IPS DF 6.9 (cell line): ENCODE measurements around the gene DDAH1.

ENCODE experiments used
- DNase-seq: peaks from one replicate; pipeline ENCODE4 v3.0.0-alpha.2; 2013; ENCODE audit warnings: low read depth, low spot score
- H3K27ac ChIP-seq: one replicate; pipeline ENCODE4 v1.5.1; 2013; ENCODE audit warnings: low read length, control low read depth
- H3K27me3 ChIP-seq: 2 replicates; pipeline ENCODE4 v1.6.1; 2013; ENCODE audit warnings: mild to moderate bottlenecking, low read length; ENCODE audit not compliant: control insufficient read depth, insufficient read depth
- H3K36me3 ChIP-seq: 2 replicates; pipeline ENCODE4 v1.6.1; 2013; ENCODE audit warnings: low read length; ENCODE audit not compliant: control insufficient read depth, insufficient read depth
- H3K4me1 ChIP-seq: 2 replicates; pipeline ENCODE4 v1.6.1; 2013; ENCODE audit warnings: low read length; ENCODE audit not compliant: control insufficient read depth, insufficient read depth
- H3K4me3 ChIP-seq: 2 replicates; pipeline ENCODE4 v1.5.1; 2013; ENCODE audit warnings: mild to moderate bottlenecking, low read length
- H3K9me3 ChIP-seq: 2 replicates; pipeline ENCODE4 v1.6.1; 2013; ENCODE audit warnings: low read length, inconsistent platforms; ENCODE audit not compliant: control insufficient read depth, insufficient read depth
- WGBS: extraction: QIAGEN DNeasy Blood & Tissue Kit; methylation state at CpG from one replicate; pipeline ENCODE4 v1.1.7; 2013; ENCODE audit warnings: mixed read lengths, missing lambda C conversion rate; ENCODE audit not compliant: insufficient read length, insufficient coverage; 5-methylcytosine and 5-hydroxymethylcytosine counted together

DDAH1 gene

DNA sequence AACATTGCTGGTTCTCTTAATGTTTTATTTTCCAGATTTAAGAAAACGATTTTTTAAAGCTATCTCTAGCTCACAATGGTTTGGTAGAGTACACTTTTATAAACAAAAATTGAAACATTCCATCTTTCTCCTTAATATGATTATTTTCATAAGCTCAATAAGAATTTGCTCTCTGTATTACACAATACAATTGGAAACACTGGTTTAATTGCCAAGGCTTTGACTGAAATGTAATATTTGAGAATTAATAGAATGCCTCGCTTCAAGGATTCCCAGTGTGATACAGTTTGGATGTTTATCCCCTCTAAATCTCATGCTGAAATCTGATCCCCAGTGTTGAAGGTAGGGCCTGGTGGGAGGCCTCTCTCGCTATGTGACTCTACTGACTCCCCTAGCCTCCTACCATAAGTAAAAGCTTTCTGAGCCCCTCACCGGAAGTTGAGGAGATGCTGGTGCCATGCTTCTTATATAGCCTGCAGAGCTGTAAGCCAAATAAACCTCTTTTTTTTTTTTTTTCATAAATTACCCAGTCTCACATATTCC, 67.4 kb downstream of the DDAH1 start:
- H3K36me3 ChIP-seq = no peaks in the 10 kb centered on the region
- no peaks in the 10 kb centered on the region for H3K27me3 ChIP-seq
- WGBS = no CpG with 5 or more reads among the region's 4 CpGs
- no peak overlapping the region for H3K27ac ChIP-seq
- H3K4me1 ChIP-seq = no peaks in the 10 kb centered on the region; the same call in 1 of the 2 replicates
- H3K9me3 ChIP-seq = no peaks in the 10 kb centered on the region
- H3K4me3 ChIP-seq = no peak overlapping the region
- DNase-seq = no peak

DNA sequence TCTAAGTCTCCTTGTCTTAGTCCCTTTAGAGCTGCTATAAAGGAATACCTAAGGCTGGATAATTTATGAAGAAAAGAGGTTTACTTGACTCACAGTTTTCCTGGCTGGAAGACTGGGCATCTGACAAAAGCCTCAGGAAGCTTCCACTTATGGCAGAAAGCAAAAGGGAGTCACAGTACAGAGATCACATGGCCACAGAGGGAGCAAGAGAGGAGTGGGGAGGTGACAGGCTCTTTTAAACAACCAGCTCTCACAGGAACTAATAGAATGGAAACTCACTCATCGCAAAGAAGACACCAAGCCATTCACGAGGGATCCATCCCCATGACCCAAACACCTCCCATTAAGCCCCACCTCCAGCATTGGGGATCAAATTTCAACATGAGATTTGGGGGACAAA, 68.8 kb downstream of the DDAH1 start:
- H3K4me1 ChIP-seq = no peaks in the 10 kb centered on the region; the same call in 1 of the 2 replicates
- no peak for DNase-seq
- H3K9me3 ChIP-seq = no peaks in the 10 kb centered on the region
- no peak overlapping the region for H3K27ac ChIP-seq
- H3K36me3 ChIP-seq = no peaks in the 10 kb centered on the region
- H3K27me3 ChIP-seq = no peaks in the 10 kb centered on the region
- WGBS = no CpG with 5 or more reads among the region's 2 CpGs
- H3K4me3 ChIP-seq = no peak overlapping the region

DNA sequence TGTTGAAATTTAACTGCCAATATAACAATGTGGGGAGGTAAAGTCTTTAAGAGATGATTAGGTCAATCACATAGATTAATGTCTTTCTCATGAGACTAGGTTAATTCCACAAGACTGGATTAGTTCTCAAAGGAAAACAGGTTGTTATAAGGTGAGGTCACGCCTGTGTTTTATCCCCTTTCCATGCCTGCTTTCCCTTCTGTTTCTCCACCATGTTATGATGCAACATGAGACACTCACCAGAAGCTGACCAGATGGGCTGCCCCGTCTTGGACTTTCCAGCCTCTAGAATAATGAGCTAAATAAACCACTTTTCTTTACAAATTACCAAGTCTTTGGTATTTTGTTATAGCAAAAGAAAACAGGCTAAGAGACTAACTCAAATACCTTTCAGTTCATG, 70.8 kb downstream of the DDAH1 start:
- H3K4me3 ChIP-seq = no peak overlapping the region
- no peaks in the 10 kb centered on the region; the same call in 1 of the 2 replicates for H3K4me1 ChIP-seq
- DNase-seq = no peak
- H3K27me3 ChIP-seq = no peaks in the 10 kb centered on the region
- no peaks in the 10 kb centered on the region for H3K9me3 ChIP-seq
- no peak overlapping the region for H3K27ac ChIP-seq
- no peaks in the 10 kb centered on the region for H3K36me3 ChIP-seq
- WGBS = no CpG with 5 or more reads among the region's 2 CpGs

DNA sequence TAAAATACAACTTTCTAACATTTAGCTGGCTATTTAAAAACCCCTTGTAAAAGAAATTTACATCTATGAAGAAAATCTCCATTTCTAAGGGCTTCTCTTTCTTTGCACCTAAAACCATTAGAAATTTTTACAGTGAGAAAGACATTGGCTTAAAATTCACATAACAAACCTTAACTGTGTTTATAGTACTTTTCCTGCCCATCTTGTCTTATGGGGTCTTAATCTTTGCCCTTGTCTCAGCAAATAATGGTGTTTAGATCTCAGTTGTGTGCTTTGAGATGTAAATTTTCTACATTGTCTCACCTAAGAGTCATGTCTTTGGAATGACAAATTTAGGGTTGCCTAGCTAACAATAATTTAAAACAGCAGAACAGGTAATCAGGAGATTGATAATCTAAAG, 71.5 kb downstream of the DDAH1 start:
- H3K27me3 ChIP-seq = no peaks in the 10 kb centered on the region
- H3K4me3 ChIP-seq = no peak overlapping the region
- DNase-seq = no peak
- H3K9me3 ChIP-seq = no peaks in the 10 kb centered on the region
- no peaks in the 10 kb centered on the region; the same call in 1 of the 2 replicates for H3K4me1 ChIP-seq
- H3K27ac ChIP-seq = no peak overlapping the region
- no peaks in the 10 kb centered on the region for H3K36me3 ChIP-seq

DNA sequence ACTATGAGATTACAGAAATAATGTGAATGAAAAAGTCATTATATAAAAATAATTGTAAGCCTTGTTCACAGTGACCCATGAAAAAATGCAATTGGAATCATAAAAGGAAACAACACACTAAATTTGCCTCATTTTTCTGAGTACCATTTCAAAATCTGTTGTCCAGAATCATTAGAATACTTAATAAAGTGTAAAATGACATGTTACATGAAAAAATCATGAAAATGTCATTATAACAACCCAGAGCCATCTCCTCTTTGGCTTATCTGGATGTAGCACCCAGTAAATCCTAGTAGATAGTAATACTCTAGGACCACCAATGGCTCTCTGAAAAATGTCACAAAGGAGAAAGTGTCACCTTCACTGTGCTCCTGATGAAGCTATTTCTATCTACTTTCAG, 76.5 kb downstream of the DDAH1 start:
- Histone ChIP-seq H3K4me1 (no peaks in the 10 kb centered on the region; the same call in 1 of the 2 replicates), H3K27ac (no peak overlapping the region), H3K4me3 (no peak overlapping the region), H3K9me3 (no peaks in the 10 kb centered on the region), H3K36me3 (no peaks in the 10 kb centered on the region), H3K27me3 (no peaks in the 10 kb centered on the region)
- DNase-seq = no peak

DNA sequence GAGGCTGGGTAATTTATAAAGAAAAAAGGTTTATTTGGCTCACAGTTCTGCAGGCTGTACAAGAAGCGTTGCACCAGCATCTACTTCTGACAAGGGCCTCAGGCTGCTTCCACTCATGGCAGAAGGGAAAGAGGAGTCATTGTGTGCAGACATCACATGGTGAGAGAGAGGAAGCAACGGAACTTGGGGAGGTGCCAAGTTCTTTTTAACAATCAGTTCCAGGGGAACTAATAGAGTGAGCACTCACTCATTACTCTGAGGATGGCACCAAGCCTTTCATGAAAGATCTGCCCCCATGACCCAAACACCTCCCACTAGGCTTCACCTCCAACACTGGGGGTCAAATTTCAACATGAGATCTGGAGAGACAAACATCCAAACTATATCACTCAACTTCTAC, 77.2 kb downstream of the DDAH1 start:
- no peak for DNase-seq
- H3K27ac ChIP-seq = no peak overlapping the region
- no peaks in the 10 kb centered on the region for H3K36me3 ChIP-seq
- H3K27me3 ChIP-seq = no peaks in the 10 kb centered on the region
- WGBS = no CpG with 5 or more reads among the region's 2 CpGs
- no peak overlapping the region for H3K4me3 ChIP-seq
- no peaks in the 10 kb centered on the region for H3K9me3 ChIP-seq
- H3K4me1 ChIP-seq = no peaks in the 10 kb centered on the region

DNA sequence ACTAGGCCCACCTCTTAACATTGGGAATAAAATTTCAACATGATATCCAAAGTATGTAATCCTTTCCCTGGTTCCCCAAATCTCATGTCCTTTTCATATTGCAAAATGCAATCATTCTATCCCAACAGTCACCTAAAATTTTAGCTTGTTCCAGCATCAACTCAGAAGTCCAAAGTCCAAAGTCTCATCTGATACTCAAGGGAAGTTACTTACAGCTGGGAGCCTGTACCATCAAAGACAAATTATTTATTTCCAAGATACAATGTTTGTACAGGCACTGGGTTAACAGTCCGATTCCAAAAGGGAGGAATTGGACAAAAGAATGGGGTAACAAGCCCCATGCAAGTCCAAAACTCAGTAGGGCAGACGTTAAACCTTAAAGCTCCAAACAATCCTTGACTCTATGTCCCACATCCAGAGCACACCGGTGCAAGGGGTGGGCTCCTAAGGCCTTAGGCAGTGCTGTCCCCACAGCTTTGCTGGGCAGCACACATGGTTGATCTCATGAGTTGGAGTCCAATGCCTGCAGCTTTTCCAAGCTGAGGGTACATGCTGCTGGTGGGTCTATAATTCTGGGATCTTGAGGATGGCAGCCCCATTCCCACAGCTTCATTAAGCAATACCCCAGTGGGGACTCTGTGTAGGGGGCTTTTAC, 78.8 kb downstream of the DDAH1 start:
- no peak overlapping the region for H3K27ac ChIP-seq
- no peak for DNase-seq
- H3K36me3 ChIP-seq = no peaks in the 10 kb centered on the region
- no CpG with 5 or more reads among the region's 3 CpGs for WGBS
- no peaks in the 10 kb centered on the region for H3K4me1 ChIP-seq
- H3K9me3 ChIP-seq = no peaks in the 10 kb centered on the region
- no peaks in the 10 kb centered on the region for H3K27me3 ChIP-seq
- no peak overlapping the region for H3K4me3 ChIP-seq

DNA sequence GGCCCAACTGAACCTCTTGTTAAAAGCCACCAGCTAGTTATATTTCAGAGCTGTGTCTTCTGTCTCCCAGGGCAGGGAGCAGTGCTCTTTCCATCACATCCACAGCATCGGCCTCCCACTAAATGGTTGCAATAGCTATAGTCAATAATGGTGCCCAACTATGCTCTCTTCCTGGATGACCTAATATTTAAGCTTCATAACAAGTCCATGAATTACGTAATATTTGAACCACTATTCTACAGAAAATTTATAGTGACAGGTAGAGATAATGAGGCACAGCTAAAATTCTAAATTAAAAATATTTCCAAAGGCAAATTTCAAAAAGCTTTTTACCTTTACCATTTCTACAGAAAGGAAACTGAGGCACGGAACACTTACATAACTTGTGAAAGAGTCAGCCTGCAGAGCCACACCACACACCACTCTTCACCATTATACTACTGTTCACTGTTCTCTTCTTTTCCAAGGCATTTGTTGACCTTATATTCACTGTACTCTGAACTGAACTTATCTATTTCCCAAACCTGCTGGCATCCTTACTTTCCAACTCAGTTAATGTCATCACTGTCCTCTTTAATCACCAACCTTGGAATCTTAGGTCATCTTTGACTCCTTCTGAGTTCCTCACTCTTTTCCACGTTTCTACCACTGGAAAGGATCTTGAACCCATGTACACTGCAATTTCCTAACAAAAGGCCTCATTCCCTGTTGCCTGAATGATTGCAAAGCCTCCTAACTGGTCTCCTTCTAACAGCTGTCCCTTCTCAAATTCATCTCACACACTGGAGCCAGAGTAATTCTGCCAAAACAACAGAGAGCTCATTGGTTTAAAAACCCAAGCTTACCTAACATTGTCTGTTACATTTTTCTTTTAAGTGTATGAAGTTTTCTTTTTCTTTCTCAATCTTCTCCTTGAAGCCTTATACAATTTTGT, 85.5 kb downstream of the DDAH1 start:
- Histone ChIP-seq H3K27ac (no peak overlapping the region), H3K4me1 (peaks cover 2% of the 10 kb centered on the region), H3K9me3 (no peaks in the 10 kb centered on the region), H3K4me3 (no peak overlapping the region), H3K36me3 (no peaks in the 10 kb centered on the region), H3K27me3 (no peaks in the 10 kb centered on the region)
- WGBS = no CpG with 5 or more reads among the region's 4 CpGs
- no peak for DNase-seq

DNA sequence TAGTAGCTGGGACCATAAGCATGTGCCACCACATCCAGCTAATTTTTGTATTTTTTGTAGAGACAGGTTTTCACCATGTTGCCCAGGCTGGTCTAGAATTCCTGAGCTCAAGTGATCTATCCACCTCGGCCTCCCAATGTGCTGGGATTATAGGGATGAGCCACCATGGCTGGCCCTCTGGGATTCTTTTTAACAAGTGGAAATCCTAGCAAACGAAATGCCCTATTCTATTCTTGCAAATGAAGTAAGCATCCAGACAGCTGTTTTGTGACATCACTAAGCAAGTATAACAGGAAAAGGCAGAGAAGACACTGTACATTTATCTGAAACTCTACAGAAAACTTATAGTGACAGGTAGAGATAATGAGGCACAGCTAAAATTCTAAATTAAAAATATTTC, 86.4 kb downstream of the DDAH1 start:
- Histone ChIP-seq H3K4me3 (no peak overlapping the region), H3K27ac (no peak overlapping the region), H3K27me3 (no peaks in the 10 kb centered on the region), H3K36me3 (no peaks in the 10 kb centered on the region), H3K9me3 (no peaks in the 10 kb centered on the region), H3K4me1 (peaks cover 2% of the 10 kb centered on the region)
- WGBS = no CpG with 5 or more reads among the region's 2 CpGs
- DNase-seq = no peak

DNA sequence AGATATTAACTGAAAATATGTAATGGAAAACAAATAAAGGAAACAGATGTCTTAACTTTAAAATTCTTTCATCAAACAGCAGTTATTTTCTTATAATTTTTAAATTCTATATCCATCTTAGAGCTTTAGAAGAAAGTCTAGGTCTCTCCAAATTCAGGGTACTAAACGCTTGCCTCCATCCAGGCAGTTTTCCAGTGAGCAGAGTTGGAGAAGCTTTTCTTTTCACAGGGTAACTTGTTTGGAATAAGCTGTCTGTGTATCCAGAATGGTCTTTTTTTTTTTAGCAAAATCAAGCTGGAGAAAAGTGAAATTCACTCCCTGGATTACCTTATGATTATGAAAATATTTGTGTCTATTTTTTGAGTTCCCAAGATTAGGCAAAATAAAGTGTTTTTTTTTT, 88.6 kb downstream of the DDAH1 start:
- no peak for DNase-seq
- no peak overlapping the region for H3K4me3 ChIP-seq
- no peak overlapping the region for H3K27ac ChIP-seq
- H3K9me3 ChIP-seq = no peaks in the 10 kb centered on the region
- H3K4me1 ChIP-seq = peaks cover 2% of the 10 kb centered on the region
- H3K27me3 ChIP-seq = no peaks in the 10 kb centered on the region
- H3K36me3 ChIP-seq = no peaks in the 10 kb centered on the region
- no CpG with 5 or more reads among the region's 1 CpG for WGBS
